Dendritic cell treated with granulocyte-macrophage colony-stimulating factor and Interleukin-4, amounts not matched to agents 40 ng/mL and 50 ng/mL, for 4 days (primary cell): ENCODE results near the gene TPI1.
"Not testable (repeated sequence)": the region's sequence is repeated elsewhere in the genome, so short reads cannot be mapped to it uniquely, and the experiment has no call there.

Experiments
- H3K27ac Mint-ChIP-seq: one replicate; pipeline ENCODE4 v1.8.0; 2022; ENCODE audit warnings: mild to moderate bottlenecking, mixed read lengths
- H3K27me3 Mint-ChIP-seq: one replicate; pipeline ENCODE4 v1.8.0; 2022; ENCODE audit warnings: mild to moderate bottlenecking, mixed read lengths
- H3K36me3 Mint-ChIP-seq: one replicate; pipeline ENCODE4 v1.8.0; 2022; ENCODE audit warnings: low read depth, mixed read lengths
- H3K4me1 Mint-ChIP-seq: one replicate; pipeline ENCODE4 v1.8.0; 2022; ENCODE audit warnings: low read depth, mixed read lengths
- H3K4me3 Mint-ChIP-seq: one replicate; pipeline ENCODE4 v1.8.0; 2022; ENCODE audit warnings: mild to moderate bottlenecking, moderate library complexity, mixed read lengths
- H3K9me3 Mint-ChIP-seq: one replicate; pipeline ENCODE4 v1.8.0; 2022; ENCODE audit warnings: mixed read lengths
- intact Hi-C: fragments of 100-400 bp; cut with micrococcal nuclease; formaldehyde crosslinking; loops from one replicate; pipeline ENCODE4 v1.15.0; 2022

TPI1 gene

GRCh38 chr12:6873094-6874014, 6.0 kb downstream of the TPI1 start, which contains the start of gene SPSB2:
Gene SPSB2 (minus strand): TSS chr12:6873303. CDS start chr12:6872901, 402 bp downstream.
- Mint-ChIP-seq H3K4me3 (peak within 1 kb of the TSS; percentile 97), H3K36me3 (peaks cover 69% of the 10 kb centered on the region), H3K4me1 (peaks cover 51% of the 10 kb centered on the region), H3K9me3 (no peaks in the 10 kb centered on the region), H3K27ac (peak within 1 kb of the TSS; percentile 87), H3K27me3 (no peaks in the 10 kb centered on the region)
- intact Hi-C loops: loop anchor here (1.0 kb wide), 1 partner anchor 18 kb away; no protein-coding TSS in a partner anchor

GRCh38 chr12:6874015-6874368, 6.7 kb downstream of the TPI1 start:
- intact Hi-C loops, H3K9me3 Mint-ChIP-seq, H3K27me3 Mint-ChIP-seq: not testable (repeated sequence)
- Mint-ChIP-seq H3K36me3 (peaks cover 63% of the 10 kb centered on the region), H3K27ac (peak overlapping the region; percentile 87), H3K4me3 (peak overlapping the region; percentile 97), H3K4me1 (peaks cover 44% of the 10 kb centered on the region)

GRCh38 chr12:6879824-6880223, 12.5 kb downstream of the TPI1 start:
- H3K27ac Mint-ChIP-seq, H3K9me3 Mint-ChIP-seq, H3K4me3 Mint-ChIP-seq, H3K27me3 Mint-ChIP-seq, intact Hi-C loops: not testable (repeated sequence)
- peaks cover 10% of the 10 kb centered on the region for H3K4me1 Mint-ChIP-seq
- H3K36me3 Mint-ChIP-seq: peaks cover 48% of the 10 kb centered on the region

- H3K4me1 Mint-ChIP-seq: peaks cover 14% of the 10 kb centered on the region
- no peaks in the 10 kb centered on the region for H3K27me3 Mint-ChIP-seq
- H3K27ac Mint-ChIP-seq: no peak overlapping the region
- no peak overlapping the region for H3K4me3 Mint-ChIP-seq
- no peaks in the 10 kb centered on the region for H3K9me3 Mint-ChIP-seq
- intact Hi-C loops: no loop called here
- peaks cover 32% of the 10 kb centered on the region for H3K36me3 Mint-ChIP-seq
Measured at GRCh38 chr12:6883252-6883651, 15.9 kb downstream of the TPI1 start.

- H3K4me3 Mint-ChIP-seq: no peak overlapping the region
- H3K27me3 Mint-ChIP-seq: no peaks in the 10 kb centered on the region
- no peaks in the 10 kb centered on the region for H3K9me3 Mint-ChIP-seq
- peaks cover 32% of the 10 kb centered on the region for H3K36me3 Mint-ChIP-seq
- peaks cover 14% of the 10 kb centered on the region for H3K4me1 Mint-ChIP-seq
- no peak overlapping the region for H3K27ac Mint-ChIP-seq
- intact Hi-C loops: no loop called here
Measured at GRCh38 chr12:6883683-6884082, 16.4 kb downstream of the TPI1 start.

DNA sequence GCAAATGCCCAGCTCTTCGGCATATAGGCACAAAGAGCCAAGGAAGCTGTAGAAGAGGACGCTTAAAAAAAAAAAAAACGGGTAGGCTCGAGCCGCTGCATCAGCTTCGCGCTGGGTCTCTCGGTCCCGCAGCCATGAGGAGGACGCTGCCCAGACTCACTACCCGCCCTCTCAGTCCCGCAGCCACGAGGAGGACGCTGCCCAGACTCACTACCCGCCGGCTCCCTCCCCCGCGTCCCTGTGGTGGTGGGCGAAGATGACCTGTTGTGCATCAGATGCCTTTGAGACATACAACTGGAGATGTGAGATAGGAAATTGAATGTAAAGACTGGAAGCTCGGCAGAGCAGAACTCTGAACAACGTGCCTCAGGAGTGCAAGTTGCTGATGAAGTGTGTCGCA, 17.2 kb downstream of the TPI1 start:
- no peaks in the 10 kb centered on the region for H3K27me3 Mint-ChIP-seq
- H3K4me1 Mint-ChIP-seq: peaks cover 12% of the 10 kb centered on the region
- intact Hi-C loops: no loop called here
- no peak overlapping the region for H3K4me3 Mint-ChIP-seq
- H3K9me3 Mint-ChIP-seq: no peaks in the 10 kb centered on the region
- H3K27ac Mint-ChIP-seq: no peak overlapping the region
- H3K36me3 Mint-ChIP-seq: peaks cover 32% of the 10 kb centered on the region

- H3K4me3 Mint-ChIP-seq, intact Hi-C loops, H3K9me3 Mint-ChIP-seq, H3K27me3 Mint-ChIP-seq: not testable (repeated sequence)
- H3K4me1 Mint-ChIP-seq: peaks cover 21% of the 10 kb centered on the region
- peaks cover 32% of the 10 kb centered on the region for H3K36me3 Mint-ChIP-seq
- peak overlapping the region; percentile 68 for H3K27ac Mint-ChIP-seq
Measured at GRCh38 chr12:6886206-6886999, 19.1 kb downstream of the TPI1 start.

- Mint-ChIP-seq H3K27me3 (no peaks in the 10 kb centered on the region), H3K4me3 (no peak overlapping the region), H3K36me3 (peaks cover 27% of the 10 kb centered on the region), H3K27ac (peak overlapping the region; percentile 68), H3K4me1 (peaks cover 26% of the 10 kb centered on the region), H3K9me3 (no peaks in the 10 kb centered on the region)
- intact Hi-C loops: no loop called here
Measured at GRCh38 chr12:6887460-6887859, 20.1 kb downstream of the TPI1 start.

DNA sequence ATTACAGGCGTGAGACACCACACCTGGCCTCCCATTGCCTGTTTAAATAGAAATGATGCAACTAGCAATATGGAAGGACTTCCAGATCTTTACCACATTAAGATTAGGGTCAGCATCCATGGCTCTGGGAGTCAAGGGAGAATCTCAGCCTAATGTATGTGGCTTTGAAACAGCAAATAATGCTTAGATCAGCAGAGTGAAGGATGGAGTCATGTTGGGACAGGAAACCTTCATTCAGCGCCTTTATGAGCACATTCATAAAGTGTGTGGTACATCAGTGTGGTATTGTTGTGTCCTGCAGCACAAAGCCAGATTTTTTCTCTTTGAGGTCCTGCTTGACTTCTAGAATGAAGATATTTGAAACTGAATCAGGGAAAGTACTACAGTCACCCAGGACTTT, 21.0 kb downstream of the TPI1 start:
- Mint-ChIP-seq H3K36me3 (peaks cover 18% of the 10 kb centered on the region), H3K4me1 (peaks cover 26% of the 10 kb centered on the region), H3K27me3 (no peaks in the 10 kb centered on the region), H3K27ac (no peak overlapping the region), H3K4me3 (no peak overlapping the region), H3K9me3 (no peaks in the 10 kb centered on the region)
- intact Hi-C loops: no loop called here

DNA sequence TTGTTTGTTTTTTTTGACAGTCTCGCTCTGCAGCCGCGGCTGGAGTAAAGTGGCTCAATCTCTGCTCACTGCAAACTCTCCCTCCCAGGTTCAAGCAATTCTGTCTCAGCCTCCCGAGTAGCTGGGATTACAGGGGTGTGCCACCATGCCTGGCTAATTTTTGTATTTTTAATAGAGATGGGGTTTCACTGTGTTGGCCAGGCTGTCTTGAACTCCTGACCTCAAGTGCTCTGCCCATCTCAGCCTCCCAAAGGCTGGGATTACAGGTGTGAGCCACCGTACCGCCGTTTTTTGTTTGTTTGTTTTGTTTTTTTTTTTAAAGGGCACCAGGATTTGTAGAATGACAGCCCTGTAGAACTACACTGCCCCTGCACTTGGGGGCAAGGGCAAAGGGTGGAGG, 21.5 kb downstream of the TPI1 start:
- H3K36me3 Mint-ChIP-seq: peaks cover 14% of the 10 kb centered on the region
- H3K9me3 Mint-ChIP-seq, intact Hi-C loops, H3K27ac Mint-ChIP-seq, H3K4me3 Mint-ChIP-seq, H3K27me3 Mint-ChIP-seq: not testable (repeated sequence)
- H3K4me1 Mint-ChIP-seq: peaks cover 26% of the 10 kb centered on the region

DNA sequence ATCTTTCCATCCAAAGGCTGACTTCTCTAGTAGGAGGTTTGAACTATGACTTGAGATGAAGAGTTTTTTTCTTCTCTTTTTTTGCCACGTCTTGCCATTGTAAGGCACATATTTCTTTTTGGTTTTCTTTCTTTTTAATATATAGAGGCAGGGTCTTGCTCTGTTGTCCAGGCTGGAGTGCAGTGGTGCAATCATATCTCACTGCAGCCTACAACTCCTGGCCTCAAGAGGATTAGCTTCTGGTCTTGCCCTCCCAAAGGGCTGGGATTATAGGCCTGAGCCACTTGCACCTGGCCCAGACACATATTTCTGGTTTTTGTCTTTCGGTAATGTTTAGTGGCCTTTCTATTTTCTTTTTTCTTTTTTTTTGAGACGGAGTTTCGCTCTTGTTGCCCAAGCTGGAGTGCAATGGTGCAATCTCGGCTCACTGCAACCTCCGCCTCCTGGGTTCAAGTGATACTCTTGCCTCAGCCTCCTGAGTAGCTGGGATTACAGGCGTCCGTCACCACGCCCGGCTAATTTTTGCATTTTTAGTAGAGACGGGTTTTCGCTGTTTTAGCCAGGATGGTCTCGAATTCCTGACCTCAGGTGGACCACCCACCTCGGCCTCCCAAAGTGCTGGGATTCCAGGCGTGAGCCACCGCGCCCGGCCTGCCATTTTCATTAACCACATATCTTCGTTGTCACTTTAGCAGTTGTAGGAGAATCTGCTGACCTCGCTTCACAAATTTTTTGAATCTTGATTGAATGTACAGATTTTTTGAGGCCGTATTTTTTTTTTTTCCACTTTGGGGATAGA, 22.6 kb downstream of the TPI1 start:
- H3K27me3 Mint-ChIP-seq, H3K9me3 Mint-ChIP-seq, H3K4me3 Mint-ChIP-seq, H3K36me3 Mint-ChIP-seq, intact Hi-C loops: not testable (repeated sequence)
- peaks cover 37% of the 10 kb centered on the region for H3K4me1 Mint-ChIP-seq
- H3K27ac Mint-ChIP-seq: peak overlapping the region; percentile 93

GRCh38 chr12:6890789-6891645, 23.7 kb downstream of the TPI1 start:
- H3K9me3 Mint-ChIP-seq: no peaks in the 10 kb centered on the region
- intact Hi-C loops: loop anchor here (1.0 kb wide), 2 partner anchors 13 to 18 kb away; partner anchors contain the start of genes LRRC23 and SPSB2

GRCh38 chr12:6891646-6892001, 24.3 kb downstream of the TPI1 start:
- peak overlapping the region; percentile 93 for H3K27ac Mint-ChIP-seq
- intact Hi-C loops: loop anchor here (1.0 kb wide), 2 partner anchors 13 to 18 kb away; partner anchors contain the start of genes LRRC23 and SPSB2
- peaks cover 31% of the 10 kb centered on the region for H3K4me1 Mint-ChIP-seq
- H3K9me3 Mint-ChIP-seq: no peaks in the 10 kb centered on the region
- H3K36me3 Mint-ChIP-seq: no peaks in the 10 kb centered on the region
- H3K4me3 Mint-ChIP-seq: peak overlapping the region; percentile 71
- H3K27me3 Mint-ChIP-seq: no peaks in the 10 kb centered on the region

More at GRCh38 chr12:6890789-6891645, 23.7 kb downstream of the TPI1 start:
- H3K27ac Mint-ChIP-seq: peak overlapping the region; percentile 93
- peaks cover 33% of the 10 kb centered on the region for H3K4me1 Mint-ChIP-seq
- H3K36me3 Mint-ChIP-seq: no peaks in the 10 kb centered on the region
- no peaks in the 10 kb centered on the region for H3K27me3 Mint-ChIP-seq
- peak overlapping the region; percentile 71 for H3K4me3 Mint-ChIP-seq
